Heart left ventricle (tissue), 13 donors: ENCODE results near the gene ANKS3.

ENCODE experiments used
- POLR2A ChIP-seq, 2 donors: fragments of 450-650 bp; IDR thresholded peaks; one replicate each; pipeline ENCODE4 v1.6.1; 2017; ENCODE audit warnings: antibody characterized with exemption in 2 of 2, mild to moderate bottlenecking in 2 of 2, moderate library complexity in 2 of 2
- TF ChIP-seq, protein P1 (sequence below), 12 donors: fragments of 200-600 bp; sonication (generic) in 4 of 12; IDR thresholded peaks; one replicate each; pipeline versions ENCODE4 v1.5.0 to v1.8.0; 2018 to 2022; ENCODE audit warnings: antibody characterized with exemption in 12 of 12, mild to moderate bottlenecking in 5 of 12
- donor health status: ischemic (EF 13 %, LVEDD 7.1; RV severe dilation, severe dysfunction).
- donor health status: DM: no; HTN: yes; CAD: no.
- donor health status: DM: no; HTN: no; CAD: no.
- donor health status: ischemic (EF 25% LVEDD 6.9; RV normal size, moderate dysfunction).
- donor health status: ischemic (EF 25% LVEDD 5.7; RV mildly dilated, moderate dysfunction).
- donor health status: ischemic (EF 35%, LVEDD 5.7; RV mildly dilated, moderate dysfunction).
- donor health status: nonischemic (EF 11% LVEDD 7.7; RV severe dilation, severe dysfunction).
- donor health status: DM: yes; HTN: yes; CAD: no.
- donor health status: PGD.
- donor health status: ischemic (EF 29% LVEDD 5.4; RV normal size, mild dysfunction).
- donor health status: nonischemic (EF 23%, LVEDD 6.1; RV moderate dilation, normal function).

DNA sequence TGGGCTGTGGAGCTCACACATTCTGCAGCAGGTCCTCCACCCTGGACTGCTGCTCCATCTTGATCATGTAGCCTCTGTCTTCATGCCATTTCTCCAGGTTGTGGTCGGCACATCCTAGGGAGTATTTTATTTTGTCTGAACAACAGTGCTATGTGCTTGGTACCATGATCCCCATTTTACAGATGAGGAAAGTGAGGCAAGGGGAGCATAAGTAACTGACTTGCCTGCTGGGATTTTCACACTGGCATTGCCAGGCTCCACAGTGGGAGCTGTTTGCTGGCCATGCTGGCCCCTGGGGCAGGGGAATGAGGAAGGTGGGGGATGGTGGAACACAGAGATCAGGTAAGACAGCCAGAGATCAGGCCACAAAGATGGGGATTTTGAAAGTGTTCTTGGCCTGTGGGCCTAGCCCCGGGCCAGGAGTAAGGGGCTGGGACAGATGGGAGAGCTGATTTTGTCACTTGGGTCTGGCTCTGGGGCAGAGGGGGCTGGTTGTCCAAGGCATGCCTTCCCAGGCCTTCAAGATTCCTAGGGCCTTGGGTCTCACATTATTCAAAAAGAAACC, 42.2 kb upstream of the ANKS3 start:
- TF ChIP-seq POLR2A (IDR thresholded peaks at IDR 0.05) = no peak
- TF ChIP-seq, protein P1, sequence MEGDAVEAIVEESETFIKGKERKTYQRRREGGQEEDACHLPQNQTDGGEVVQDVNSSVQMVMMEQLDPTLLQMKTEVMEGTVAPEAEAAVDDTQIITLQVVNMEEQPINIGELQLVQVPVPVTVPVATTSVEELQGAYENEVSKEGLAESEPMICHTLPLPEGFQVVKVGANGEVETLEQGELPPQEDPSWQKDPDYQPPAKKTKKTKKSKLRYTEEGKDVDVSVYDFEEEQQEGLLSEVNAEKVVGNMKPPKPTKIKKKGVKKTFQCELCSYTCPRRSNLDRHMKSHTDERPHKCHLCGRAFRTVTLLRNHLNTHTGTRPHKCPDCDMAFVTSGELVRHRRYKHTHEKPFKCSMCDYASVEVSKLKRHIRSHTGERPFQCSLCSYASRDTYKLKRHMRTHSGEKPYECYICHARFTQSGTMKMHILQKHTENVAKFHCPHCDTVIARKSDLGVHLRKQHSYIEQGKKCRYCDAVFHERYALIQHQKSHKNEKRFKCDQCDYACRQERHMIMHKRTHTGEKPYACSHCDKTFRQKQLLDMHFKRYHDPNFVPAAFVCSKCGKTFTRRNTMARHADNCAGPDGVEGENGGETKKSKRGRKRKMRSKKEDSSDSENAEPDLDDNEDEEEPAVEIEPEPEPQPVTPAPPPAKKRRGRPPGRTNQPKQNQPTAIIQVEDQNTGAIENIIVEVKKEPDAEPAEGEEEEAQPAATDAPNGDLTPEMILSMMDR (IDR thresholded peaks at IDR 0.05) = no peak
